HUDEP-2 (cell line): Measurements from ENCODE around the gene GRIN2A.
"Not testable (repeated sequence)": the region's sequence is repeated elsewhere in the genome, so short reads cannot be mapped to it uniquely, and the experiment has no call there.

Experiments
- DNase-seq, 76 experiments: peaks; one replicate each; lab custom pipeline; 2025; ENCODE audit not compliant: unreplicated experiment in 76 of 76; lab: John Stamatoyannopoulos, UW

GRIN2A gene

DNA sequence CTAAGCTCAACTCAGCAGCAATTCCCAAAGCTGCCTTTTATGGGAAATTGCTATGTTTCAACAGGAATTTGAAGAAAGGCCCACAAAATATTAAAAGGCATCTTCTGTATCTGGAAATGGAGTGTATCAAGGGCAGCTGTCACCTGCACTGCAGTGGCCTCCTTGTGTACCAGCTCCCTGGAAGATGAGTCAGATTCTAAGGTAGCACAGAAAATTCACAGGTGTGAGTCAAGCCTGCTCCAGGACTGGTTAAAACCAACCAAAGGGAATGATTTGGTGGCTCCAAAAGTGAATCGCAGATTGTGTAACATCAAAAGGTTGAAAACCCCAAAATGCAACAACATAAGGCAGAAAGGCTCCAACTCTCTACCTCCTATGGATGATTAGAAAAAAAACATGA lies 296.4 kb downstream of the GRIN2A start:
- no peak for DNase-seq

DNA sequence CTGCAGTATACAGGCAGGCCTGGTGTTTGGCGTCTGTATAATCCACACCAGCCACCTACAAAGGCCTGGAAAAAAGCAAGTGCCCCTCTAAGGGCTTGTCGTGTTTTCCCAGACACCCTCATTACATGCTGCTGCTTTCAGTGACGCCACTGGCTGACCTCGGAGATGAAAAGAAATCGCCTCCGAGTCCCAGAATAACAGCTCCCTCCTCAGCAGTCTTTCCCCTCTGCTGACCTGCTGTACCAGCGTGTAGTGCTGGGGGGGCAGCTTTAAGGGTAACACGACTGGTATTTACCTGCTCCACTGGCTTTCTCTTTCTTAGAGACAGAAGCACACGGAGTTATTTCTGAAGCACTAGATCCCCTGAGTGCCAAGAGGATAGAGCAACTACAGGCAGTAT lies 296.8 kb downstream of the GRIN2A start:
- DNase-seq = no peak

DNA sequence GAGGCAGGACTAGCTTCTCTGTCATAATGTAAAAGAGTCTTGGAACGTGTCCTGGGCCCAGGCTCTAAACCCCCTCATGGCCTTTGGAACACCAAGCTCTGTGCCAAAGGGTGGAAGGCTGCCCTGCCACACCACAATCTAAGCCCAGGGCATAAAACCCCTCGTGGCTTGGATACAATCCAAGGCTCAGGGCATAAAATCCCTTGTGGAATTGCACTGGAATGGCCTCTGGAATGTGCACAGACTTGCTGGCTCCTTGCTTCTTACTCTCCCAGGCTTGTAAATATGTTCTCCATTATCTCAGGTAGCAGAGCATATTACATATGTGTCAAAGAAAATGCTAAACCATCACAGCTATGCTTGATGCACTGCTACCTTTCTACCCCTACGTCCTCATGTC lies 306.2 kb downstream of the GRIN2A start:
- not testable (repeated sequence) for DNase-seq

GRCh38 chr16:9874219-9874618 lies 308.0 kb downstream of the GRIN2A start:
- no peak for DNase-seq

DNA sequence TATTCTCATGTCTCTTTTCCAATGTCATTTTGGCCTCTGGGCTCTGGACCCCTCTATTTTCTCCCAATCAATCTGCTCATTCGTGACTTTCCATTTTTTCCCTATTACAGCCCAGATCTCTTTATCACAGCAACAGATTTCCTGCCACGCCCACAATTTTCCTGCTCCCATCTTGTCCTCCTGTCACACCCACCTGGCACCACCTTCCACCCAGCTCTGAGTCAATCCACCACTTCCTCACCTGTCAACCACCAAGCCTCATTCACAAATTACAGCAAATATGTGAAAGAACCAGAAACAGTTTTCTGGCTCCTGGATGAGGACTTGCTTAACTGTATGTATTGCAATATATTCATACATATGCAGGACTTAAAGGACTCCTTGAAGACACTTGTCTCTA lies 311.3 kb downstream of the GRIN2A start:
- no peak for DNase-seq

DNA sequence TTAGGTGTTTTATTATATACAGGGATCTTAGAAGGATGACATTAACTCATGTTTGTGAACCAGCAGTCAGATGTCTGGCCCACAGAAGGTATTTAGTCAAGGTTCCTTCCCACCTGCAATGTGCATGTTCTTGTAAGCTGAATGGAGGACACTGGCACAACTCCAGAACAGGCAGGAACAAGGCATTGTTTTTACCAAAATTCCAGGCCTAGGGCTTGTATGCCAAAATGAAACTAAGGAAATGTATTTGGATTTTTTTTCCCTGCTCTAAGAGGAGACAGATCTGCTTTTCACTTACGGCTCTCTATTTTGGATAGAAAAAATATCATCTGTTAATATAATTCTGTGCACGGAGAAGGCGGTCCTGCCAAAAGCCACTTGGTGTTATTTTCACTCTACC lies 312.5 kb downstream of the GRIN2A start:
- DNase-seq = no peak

- no peak for DNase-seq
Measured at GRCh38 chr16:9868606-9869149, 313.6 kb downstream of the GRIN2A start.

DNA sequence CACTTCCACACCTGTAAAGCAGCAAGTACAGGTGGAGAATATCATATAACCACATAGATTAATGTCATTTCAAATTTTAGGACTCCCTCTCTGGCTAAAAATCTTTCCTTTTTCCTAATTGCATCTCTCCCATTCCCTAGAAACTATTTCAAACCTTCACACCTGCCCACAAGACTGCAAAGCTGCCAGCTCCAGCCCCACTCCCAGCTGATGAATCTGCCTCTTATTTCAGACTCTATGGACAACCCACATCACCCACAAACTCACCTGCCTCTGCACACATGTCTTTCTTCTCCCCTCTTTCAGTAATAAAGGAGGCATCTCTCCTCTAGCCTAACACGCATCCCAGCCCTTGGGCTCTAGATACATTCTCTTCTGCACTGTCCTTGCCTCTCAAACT lies 315.1 kb downstream of the GRIN2A start:
- DNase-seq = no peak

DNA sequence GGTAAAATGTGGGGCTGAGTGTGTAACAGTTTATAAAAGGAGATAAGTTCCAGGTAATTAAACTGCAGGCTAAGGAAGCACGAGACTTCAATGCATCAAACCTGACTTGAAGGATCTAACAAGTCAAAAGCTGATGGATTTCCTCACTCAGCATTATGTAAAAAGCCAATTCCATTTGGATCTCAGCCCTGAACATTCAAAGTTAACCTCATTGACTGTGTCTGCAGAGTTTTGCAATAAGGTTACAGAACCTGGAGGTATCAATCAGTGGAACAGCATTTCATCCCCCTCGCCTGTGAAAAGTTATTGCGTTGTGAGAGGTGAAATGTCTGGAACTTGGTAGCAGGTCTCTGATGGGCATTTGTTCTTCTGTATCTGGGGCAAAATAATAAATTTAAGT lies 317.8 kb downstream of the GRIN2A start:
- no peak for DNase-seq

DNA sequence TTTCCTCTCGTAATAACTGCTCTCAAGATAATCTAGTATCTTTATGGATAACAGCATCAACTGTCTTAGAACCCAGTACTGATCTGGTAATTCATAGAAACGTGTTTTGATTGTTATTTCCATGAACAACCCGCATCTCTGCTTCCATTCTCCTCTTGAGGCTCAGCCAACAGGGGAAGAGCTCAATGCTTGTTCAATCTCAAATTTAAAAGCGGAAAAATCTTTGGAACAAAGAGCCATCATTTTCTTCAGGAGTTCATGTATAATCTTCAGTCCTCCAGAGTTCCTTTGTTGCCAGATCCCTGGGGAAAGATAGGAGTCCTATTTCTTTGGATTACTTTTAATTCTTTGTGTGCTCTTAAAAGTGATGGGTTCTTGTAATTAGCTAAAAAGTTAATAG lies 319.9 kb downstream of the GRIN2A start:
- DNase-seq = no peak

- DNase-seq = no peak
Measured at GRCh38 chr16:9860876-9861275, 321.4 kb downstream of the GRIN2A start.

- DNase-seq = no peak
Measured at GRCh38 chr16:9859701-9860327, 322.4 kb downstream of the GRIN2A start.

DNA sequence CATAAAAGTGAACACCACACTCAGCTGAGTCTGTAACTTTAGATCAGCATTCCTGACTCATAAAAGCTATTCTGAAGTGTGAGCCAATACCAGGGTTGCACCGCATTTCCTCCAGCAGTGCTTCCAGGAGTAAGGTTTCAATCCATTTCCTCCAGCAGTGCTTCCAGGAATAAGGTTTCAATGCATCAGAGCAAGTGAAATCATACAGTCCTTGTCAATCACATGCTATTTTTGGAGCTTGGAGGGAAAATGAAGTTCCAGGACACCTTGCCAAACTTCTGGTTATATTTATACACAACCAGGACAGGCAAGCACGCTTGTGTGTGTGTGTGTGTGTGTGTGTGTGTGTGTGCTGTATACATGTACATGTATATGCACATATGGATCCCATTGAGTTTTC lies 327.6 kb downstream of the GRIN2A start:
- DNase-seq = no peak

GRCh38 chr16:9852003-9852402 lies 330.2 kb downstream of the GRIN2A start:
- DNase-seq = no peak

DNA sequence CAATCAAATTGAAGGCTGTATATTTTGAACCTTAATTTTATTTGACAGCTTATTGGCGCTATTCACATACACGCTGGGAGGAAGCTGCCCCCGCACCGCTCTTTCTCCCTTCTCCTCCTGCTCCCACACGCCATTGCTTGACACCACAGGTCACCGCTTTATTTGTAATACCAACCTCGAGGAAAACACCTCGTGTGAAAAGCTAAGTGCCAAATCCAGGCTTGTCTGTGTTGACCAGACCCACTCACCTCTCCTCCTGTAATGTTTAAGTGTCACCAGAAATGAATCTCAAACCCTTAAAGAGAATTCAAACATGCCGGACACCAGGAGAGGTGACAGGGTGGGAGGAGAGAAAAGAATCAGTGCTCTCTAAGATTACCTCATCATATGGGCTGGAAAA lies 331.4 kb downstream of the GRIN2A start:
- DNase-seq = no peak

DNA sequence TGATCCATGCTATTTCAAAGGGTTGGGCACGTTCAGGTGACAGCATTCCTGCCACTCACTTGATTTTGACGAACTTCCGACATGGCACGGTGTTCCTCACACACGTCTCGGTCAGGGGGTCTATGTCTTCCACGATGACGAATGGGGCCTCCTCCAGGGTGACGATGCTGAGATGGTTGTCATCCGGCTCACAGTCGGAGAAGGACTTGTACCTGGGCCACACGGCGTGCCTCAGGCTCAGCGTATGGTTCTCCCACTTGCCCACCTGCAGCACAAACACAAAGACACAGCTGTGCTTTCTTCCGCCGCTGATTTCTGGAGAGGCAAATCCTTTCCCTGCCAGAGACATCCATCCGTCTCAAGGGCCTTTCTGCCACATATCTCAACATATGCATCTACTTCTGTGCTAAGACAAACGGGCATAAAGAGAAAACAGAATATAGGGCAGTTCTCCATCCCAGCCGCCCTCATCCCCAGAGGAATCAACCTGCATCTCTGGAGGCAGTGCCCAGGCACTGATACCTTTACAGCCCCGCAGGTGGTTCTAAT lies 332.5 kb downstream of the GRIN2A start:
- no peak for DNase-seq

GRCh38 chr16:9847146-9847545 lies 335.1 kb downstream of the GRIN2A start:
- DNase-seq = no peak

DNA sequence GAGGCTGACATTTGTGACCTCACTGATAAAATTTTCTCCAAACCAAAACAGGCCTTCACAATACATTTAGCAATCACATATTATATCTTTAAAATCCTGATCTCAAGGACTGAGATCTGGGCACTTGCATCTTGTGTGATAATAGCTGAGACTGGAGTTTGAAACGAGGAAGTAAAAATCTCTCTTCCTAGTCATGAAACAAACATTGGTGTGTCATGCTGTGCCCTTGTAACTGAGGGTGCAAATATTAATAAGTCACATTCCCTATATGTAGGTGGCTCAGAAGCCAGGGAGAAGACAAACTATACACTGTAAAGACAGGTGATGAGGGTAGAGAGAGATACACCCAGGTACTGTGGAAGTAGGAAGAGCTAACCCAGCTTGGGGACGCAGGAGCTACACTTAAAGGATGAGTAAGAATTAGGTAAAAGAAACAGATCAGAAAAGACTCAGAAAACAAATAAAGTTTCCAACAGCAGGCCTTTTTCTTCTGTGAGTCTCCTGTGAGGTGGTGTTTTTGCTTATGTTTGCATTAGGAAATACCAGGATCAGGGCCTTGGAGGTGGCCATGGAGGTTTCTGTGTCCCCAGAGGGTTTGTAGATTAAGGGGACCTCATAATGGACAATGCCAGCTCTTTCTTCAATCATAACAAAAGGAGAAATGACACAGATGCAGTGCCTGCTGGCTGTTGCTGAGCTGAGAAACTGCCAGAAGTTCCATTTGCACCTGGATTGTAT lies 335.7 kb downstream of the GRIN2A start:
- DNase-seq = no peak

GRCh38 chr16:9845661-9846361 lies 336.4 kb downstream of the GRIN2A start:
- no peak for DNase-seq

DNA sequence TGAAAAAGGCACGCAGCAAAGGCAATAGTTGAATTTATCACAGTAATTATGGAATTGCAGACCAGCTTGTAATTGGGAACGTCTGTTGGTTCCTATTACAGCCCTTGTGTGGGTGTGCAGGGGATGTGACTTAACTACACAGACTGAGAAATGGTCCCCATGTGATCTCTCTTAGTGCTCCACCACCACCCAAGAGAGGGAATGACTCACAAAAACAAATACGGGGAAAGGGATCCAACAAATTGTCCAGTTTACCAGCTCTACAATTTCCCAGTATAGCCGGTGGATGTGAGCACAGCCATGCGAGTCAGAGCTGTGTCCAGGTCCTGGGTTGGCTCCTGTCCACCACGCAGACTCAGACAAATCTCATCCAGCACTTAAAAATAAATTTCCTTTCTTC lies 337.9 kb downstream of the GRIN2A start:
- no peak for DNase-seq

DNA sequence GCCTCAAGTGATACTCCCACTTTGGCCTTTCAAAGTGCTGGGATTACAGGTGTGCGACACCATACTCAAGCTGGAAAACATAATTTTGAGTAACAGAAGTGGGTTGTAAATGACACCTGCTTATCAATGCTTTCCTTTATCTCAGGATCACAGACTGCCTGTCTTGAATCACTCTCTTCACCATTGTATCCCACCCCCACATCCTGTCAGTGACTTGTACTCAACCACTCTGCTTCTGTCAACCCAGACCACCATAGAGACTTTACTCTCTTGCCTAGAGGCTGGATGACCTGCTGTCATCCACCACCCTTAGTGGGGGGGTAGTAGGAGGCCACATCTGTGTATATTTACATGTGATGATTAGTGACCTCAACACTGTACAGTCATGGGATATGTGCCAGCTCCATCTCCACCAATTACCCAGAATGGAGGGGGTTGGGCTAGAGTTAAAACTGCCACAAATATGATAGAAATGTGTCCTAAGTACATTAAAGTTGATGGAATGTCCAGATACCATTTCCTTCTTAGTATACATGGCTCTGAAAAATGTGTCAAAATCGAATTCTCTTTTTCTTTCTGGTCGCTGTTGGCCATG lies 338.7 kb downstream of the GRIN2A start:
- DNase-seq = no peak
